BE2C (cell line): Measurements from ENCODE around the gene FHOD1.
A peak's percentile ranks its signal among the peaks of the same experiment; 100 is the strongest.

Experiments
- DNase-seq: peaks from one replicate; pipeline ENCODE4 v3.0.0-alpha.2; 2020
- H3K27me3 ChIP-seq: fragments of 250-450 bp; sonication (Bioruptor Pico); 2 replicates; pipeline ENCODE4 v1.5.1; 2020; ENCODE audit warnings: mild to moderate bottlenecking
- H3K36me3 ChIP-seq: fragments of 250-450 bp; sonication (Bioruptor Pico); 2 replicates; pipeline ENCODE4 v1.5.1; 2020; ENCODE audit warnings: mild to moderate bottlenecking
- H3K4me1 ChIP-seq: fragments of 250-450 bp; sonication (Bioruptor Pico); 2 replicates; pipeline ENCODE4 v1.5.1; 2020
- H3K4me3 ChIP-seq: 2 replicates; pipeline ENCODE4 v1.5.1; 2011; ENCODE audit warnings: low read depth, low read length
- H3K9me3 ChIP-seq: fragments of 250-450 bp; sonication (Bioruptor Pico); 2 replicates; pipeline ENCODE4 v1.5.1; 2020
- CTCF ChIP-seq: IDR thresholded peaks from 2 replicates; pipeline ENCODE4 v1.5.1; 2012; ENCODE audit warnings: mild to moderate bottlenecking, low read depth, low read length

Gene FHOD1

GRCh38 chr16:67252609-67253497 is 5.6 kb upstream of the FHOD1 start:
- no peak overlapping the region for H3K4me3 ChIP-seq

GRCh38 chr16:67250045-67250327 is 2.7 kb upstream of the FHOD1 start:
- no peaks in the 10 kb centered on the region for H3K36me3 ChIP-seq
- H3K4me1 ChIP-seq, result peaks cover 10% of the 10 kb centered on the region
- no peak for DNase-seq
- peaks cover 17% of the 10 kb centered on the region for H3K27me3 ChIP-seq
- TF ChIP-seq CTCF, result no peak
- H3K9me3 ChIP-seq, result no peaks in the 10 kb centered on the region
- no peak overlapping the region for H3K4me3 ChIP-seq

More at GRCh38 chr16:67252609-67253497, 5.6 kb upstream of the FHOD1 start:
- H3K4me1 ChIP-seq, result peaks cover 4% of the 10 kb centered on the region
- H3K27me3 ChIP-seq, result peaks cover 17% of the 10 kb centered on the region
- H3K9me3 ChIP-seq, result no peaks in the 10 kb centered on the region
- no peak for DNase-seq
- H3K36me3 ChIP-seq, result no peaks in the 10 kb centered on the region
- TF ChIP-seq CTCF, result no peak

GRCh38 chr16:67249178-67250044 is 2.1 kb upstream of the FHOD1 start:
- Histone ChIP-seq H3K9me3 (no peaks in the 10 kb centered on the region), H3K4me1 (peaks cover 11% of the 10 kb centered on the region), H3K36me3 (no peaks in the 10 kb centered on the region), H3K27me3 (peaks cover 17% of the 10 kb centered on the region), H3K4me3 (peak overlapping the region; percentile 57)
- no peak for DNase-seq
- no peak for TF ChIP-seq CTCF

- TF ChIP-seq CTCF, result 0 out of 2 replicates have a peak, but pooled peaks have one; percentile 2
- peak within 1 kb of the TSS; percentile 75 for H3K4me3 ChIP-seq
- peaks cover 17% of the 10 kb centered on the region for H3K27me3 ChIP-seq
- peak; percentile 43 for DNase-seq
- H3K9me3 ChIP-seq, result no peaks in the 10 kb centered on the region
- H3K36me3 ChIP-seq, result no peaks in the 10 kb centered on the region
- peaks cover 15% of the 10 kb centered on the region for H3K4me1 ChIP-seq
Measured at GRCh38 chr16:67248401-67249177, 1.3 kb upstream of the FHOD1 start, which contains the start of gene SLC9A5. Gene SLC9A5 (plus strand): TSS chr16:67248979. CDS start chr16:67249015, 36 bp downstream.

GRCh38 chr16:67248073-67248400 is 756 bp upstream of the FHOD1 start:
- DNase-seq, result no peak
- Histone ChIP-seq H3K4me3 (peak overlapping the region; percentile 75), H3K9me3 (no peaks in the 10 kb centered on the region), H3K4me1 (peaks cover 17% of the 10 kb centered on the region), H3K27me3 (peaks cover 17% of the 10 kb centered on the region), H3K36me3 (no peaks in the 10 kb centered on the region)
- no peak for TF ChIP-seq CTCF
